OCI-LY7 (cell line): ENCODE data around the gene IQSEC1. TPM values are rescaled to one million over a fixed set of nuclear protein-coding genes. Genes with fewer than 3 reads are reported as not detected.

Experiments
- BruUV-seq: library from RNA; stranded (reverse); fragments of 400-500 nt; replicated peaks from 2 replicates; lab custom pipeline; 2021; lab: Mats Ljungman, UMichigan
- CTCF ChIA-PET: fragments of 300-600 bp; sonication (Branson Sonifier 250); formaldehyde crosslinking; loops from one replicate; lab custom pipeline; 2022; ENCODE audit warnings: antibody characterized with exemption; ENCODE audit not compliant: unreplicated experiment; lab: Charles Lee
- POLR2A ChIA-PET: fragments of 300-600 bp; sonication (Branson Sonifier 250); formaldehyde crosslinking; loops from one replicate; lab custom pipeline; 2022; ENCODE audit warnings: antibody characterized with exemption; lab: Charles Lee
- DNase-seq: peaks from one replicate; pipeline ENCODE4 v3.0.0-alpha.2; 2015; ENCODE audit warnings: low spot score
- H2AFZ ChIP-seq: fragments of 200-600 bp; sonication (generic), shearing (Covaris generic); 2 replicates; pipeline ENCODE4 v1.6.1; 2014; ENCODE audit warnings: mild to moderate bottlenecking, antibody characterized with exemption, low read length, moderate library complexity
- H3K27ac ChIP-seq: fragments of 200-600 bp; sonication (generic); 2 replicates; pipeline ENCODE4 v1.5.1; 2014; ENCODE audit warnings: mixed run types, low read depth, mild to moderate bottlenecking, moderate library complexity, low read length, inconsistent platforms; ENCODE audit not compliant: poor library complexity, severe bottlenecking
- H3K36me3 ChIP-seq: fragments of 200-600 bp; sonication (generic); 2 replicates; pipeline ENCODE4 v1.6.1; 2014; ENCODE audit warnings: mild to moderate bottlenecking, antibody characterized with exemption, low read length, moderate library complexity, mixed read lengths; ENCODE audit not compliant: insufficient read depth
- H3K4me1 ChIP-seq: fragments of 200-600 bp; sonication (generic); 2 replicates; pipeline ENCODE4 v1.5.1; 2014; ENCODE audit warnings: mild to moderate bottlenecking, low read length; ENCODE audit not compliant: insufficient read depth, poor library complexity, severe bottlenecking
- H3K4me2 ChIP-seq: fragments of 200-600 bp; sonication (generic); 2 replicates; pipeline ENCODE4 v1.6.1; 2014; ENCODE audit warnings: mild to moderate bottlenecking, low read length
- H3K4me3 ChIP-seq: fragments of 200-600 bp; sonication (generic); 2 replicates; pipeline ENCODE4 v1.5.1; 2014; ENCODE audit warnings: mild to moderate bottlenecking, low read depth, low read length; ENCODE audit not compliant: poor library complexity, severe bottlenecking
- H3K79me2 ChIP-seq: fragments of 200-600 bp; sonication (generic); 2 replicates; pipeline ENCODE4 v1.6.1; 2016; ENCODE audit warnings: low read depth, mild to moderate bottlenecking, low read length, moderate library complexity, mixed read lengths; ENCODE audit not compliant: insufficient read depth
- H3K9me2 ChIP-seq: fragments of 200-600 bp; sonication (generic); 2 replicates; pipeline ENCODE4 v1.6.1; 2016; ENCODE audit warnings: mild to moderate bottlenecking, low read length, mixed read lengths; ENCODE audit not compliant: insufficient read depth
- H3K9me3 ChIP-seq: fragments of 200-600 bp; sonication (generic); 2 replicates; pipeline ENCODE4 v1.6.1; 2014; ENCODE audit warnings: mild to moderate bottlenecking, mixed run types, low read length, mixed read lengths
- H4K20me1 ChIP-seq: fragments of 200-600 bp; sonication (generic); 2 replicates; pipeline ENCODE4 v1.6.1; 2014; ENCODE audit warnings: mild to moderate bottlenecking, antibody characterized with exemption, low read length, moderate library complexity, mixed read lengths; ENCODE audit not compliant: insufficient read depth
- CTCF ChIP-seq: fragments of 200-600 bp; sonication (generic); conservative IDR thresholded peaks from 2 replicates; pipeline ENCODE4 v1.5.1; 2014; ENCODE audit warnings: mild to moderate bottlenecking, antibody characterized with exemption, low read length, moderate library complexity, mixed read lengths
- EZH2phosphoT487 ChIP-seq: fragments of 200-600 bp; sonication (generic); IDR thresholded peaks from 2 replicates; pipeline ENCODE4 v1.6.1; 2018; ENCODE audit warnings: low read depth, borderline replicate concordance, mild to moderate bottlenecking, mixed run types, antibody characterized with exemption, low read length, moderate library complexity, mixed read lengths
- intact Hi-C: fragments of 100-400 bp; cut with micrococcal nuclease; formaldehyde crosslinking; loops from one replicate; pipeline ENCODE4 v1.10.0; 2022; ENCODE audit not compliant: unreplicated experiment
- total RNA-seq, 2 experiments: library from RNA; depleted of rRNA in 1 of 2; stranded (reverse); fragments of >200 nt in 1 of 2; shearing (Covaris generic) in 1 of 2; gene quantifications; 2 replicates each; pipeline ENCODE4 v1.2.3, GENCODE V29; 2014 to 2022

The IQSEC1 gene
- total RNA-seq, 2 experiments from 2014 or later: 25.2 to 70.1 TPM

GRCh38 chr3:12992629-12993516, 80.4 kb downstream of the IQSEC1 start:
- DNase-seq: no peak
- H3K9me3 ChIP-seq: no peaks in the 10 kb centered on the region
- H2AFZ ChIP-seq: no peak overlapping the region
- TF ChIP-seq EZH2phosphoT487 (no peak), CTCF (peak; percentile 27; the same call in 1 of the 2 replicates)
- peaks cover 45% of the 10 kb centered on the region for H3K4me1 ChIP-seq
- H3K27ac ChIP-seq: no peak overlapping the region
- H4K20me1 ChIP-seq: peaks cover 8% of the 10 kb centered on the region; the same call in 1 of the 2 replicates
- intact Hi-C loops: no loop called here
- no peak overlapping the region for H3K4me2 ChIP-seq
- no TSS peak for BruUV-seq
- peaks cover 35% of the 10 kb centered on the region; the same call in 1 of the 2 replicates for H3K79me2 ChIP-seq
- ChIA-PET POLR2A (no interaction called here), CTCF (no interaction called here)
- no peak overlapping the region for H3K4me3 ChIP-seq
- no peaks in the 10 kb centered on the region for H3K9me2 ChIP-seq
- H3K36me3 ChIP-seq: peaks cover 5% of the 10 kb centered on the region

- no peak overlapping the region for H3K4me2 ChIP-seq
- H2AFZ ChIP-seq: no peak overlapping the region
- POLR2A ChIA-PET: no interaction called here
- TF ChIP-seq EZH2phosphoT487 (no peak), CTCF (no peak)
- peaks cover 34% of the 10 kb centered on the region; the same call in 1 of the 2 replicates for H3K79me2 ChIP-seq
- peaks cover 8% of the 10 kb centered on the region; the same call in 1 of the 2 replicates for H4K20me1 ChIP-seq
- H3K36me3 ChIP-seq: peaks cover 11% of the 10 kb centered on the region; the same call in 1 of the 2 replicates
- no TSS peak for BruUV-seq
- intact Hi-C loops: no loop called here
- DNase-seq: no peak
- peaks cover 3% of the 10 kb centered on the region; the same call in 1 of the 2 replicates for H3K9me3 ChIP-seq
- H3K9me2 ChIP-seq: no peaks in the 10 kb centered on the region
- CTCF ChIA-PET: no interaction called here
- peaks cover 49% of the 10 kb centered on the region for H3K4me1 ChIP-seq
- no peak overlapping the region for H3K27ac ChIP-seq
- no peak overlapping the region for H3K4me3 ChIP-seq
Observed at GRCh38 chr3:12991861-12992281, 81.4 kb downstream of the IQSEC1 start.

- H4K20me1 ChIP-seq: peaks cover 8% of the 10 kb centered on the region; the same call in 1 of the 2 replicates
- H2AFZ ChIP-seq: no peak overlapping the region
- POLR2A ChIA-PET: interaction anchor here (0.5 kb wide), 1 partner anchor 99 kb away, joined by 3 read pairs; no protein-coding TSS in a partner anchor
- intact Hi-C loops: no loop called here
- DNase-seq: no peak
- CTCF ChIA-PET: no interaction called here
- no peaks in the 10 kb centered on the region for H3K9me2 ChIP-seq
- H3K36me3 ChIP-seq: peaks cover 11% of the 10 kb centered on the region; the same call in 1 of the 2 replicates
- H3K79me2 ChIP-seq: peaks cover 29% of the 10 kb centered on the region; the same call in 1 of the 2 replicates
- H3K27ac ChIP-seq: no peak overlapping the region
- BruUV-seq: no TSS peak
- H3K4me3 ChIP-seq: no peak overlapping the region
- peaks cover 3% of the 10 kb centered on the region; the same call in 1 of the 2 replicates for H3K9me3 ChIP-seq
- H3K4me2 ChIP-seq: no peak overlapping the region
- TF ChIP-seq CTCF: no peak
- TF ChIP-seq EZH2phosphoT487: no peak
- peaks cover 45% of the 10 kb centered on the region for H3K4me1 ChIP-seq
Observed at GRCh38 chr3:12991481-12991837, 81.8 kb downstream of the IQSEC1 start.
